HG02610 (cell line): ENCODE data around the gene DSG4.

Experiments
- ATAC-seq: cut with Tn5 transposase; IDR thresholded peaks from one replicate; pipeline ENCODE4 v1.9.1; 2021; ENCODE audit warnings: mild to moderate bottlenecking, moderate library complexity; ENCODE audit not compliant: unreplicated experiment

DSG4 gene

GRCh38 chr18:31446854-31447253 is 70.3 kb downstream of the DSG4 start:
- no peak for ATAC-seq

- no peak for ATAC-seq
Observed at GRCh38 chr18:31447530-31448191, 71.1 kb downstream of the DSG4 start, which contains the start of gene DSG3. DSG3 (plus strand) TSS chr18:31447741; CDS start chr18:31447878, 137 bp downstream.

DNA sequence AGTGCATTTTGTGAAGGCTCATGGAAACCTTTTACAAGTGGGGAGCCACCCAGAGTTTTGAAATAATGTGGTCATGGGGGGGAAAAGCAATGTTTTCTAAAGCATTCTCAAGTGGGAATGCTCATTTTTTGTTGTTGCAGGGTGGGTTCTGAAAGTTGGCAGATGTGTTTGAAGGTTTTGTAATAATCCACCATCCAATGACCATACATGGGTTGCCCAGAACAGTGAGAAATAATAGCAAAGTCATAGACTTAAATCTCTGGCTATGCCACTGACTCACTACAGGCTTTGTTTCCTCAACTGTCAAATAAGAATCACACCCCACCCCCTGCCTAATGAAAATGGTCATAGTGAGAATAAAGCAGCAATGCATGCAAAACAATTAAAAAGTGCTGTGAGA is 73.8 kb downstream of the DSG4 start:
- ATAC-seq = no peak

DNA sequence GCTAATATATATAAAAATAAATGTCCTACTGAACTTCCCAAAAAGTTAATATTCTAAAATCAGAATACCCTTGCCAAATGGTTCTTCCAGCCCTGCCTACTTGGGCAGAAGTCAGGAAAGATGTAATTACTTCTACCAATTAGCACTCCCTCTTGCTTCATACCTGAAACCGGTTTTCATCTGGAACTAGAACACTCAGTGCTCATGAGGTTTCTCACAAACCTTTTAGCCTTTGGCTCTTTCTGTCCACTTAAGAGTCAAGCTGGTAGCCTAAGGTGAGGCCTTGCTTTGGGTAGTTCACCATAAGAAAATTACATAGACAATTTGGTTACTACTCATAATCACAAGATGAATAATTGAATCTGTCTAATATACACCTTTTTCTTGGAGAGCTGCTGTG is 75.0 kb downstream of the DSG4 start:
- no peak for ATAC-seq

DNA sequence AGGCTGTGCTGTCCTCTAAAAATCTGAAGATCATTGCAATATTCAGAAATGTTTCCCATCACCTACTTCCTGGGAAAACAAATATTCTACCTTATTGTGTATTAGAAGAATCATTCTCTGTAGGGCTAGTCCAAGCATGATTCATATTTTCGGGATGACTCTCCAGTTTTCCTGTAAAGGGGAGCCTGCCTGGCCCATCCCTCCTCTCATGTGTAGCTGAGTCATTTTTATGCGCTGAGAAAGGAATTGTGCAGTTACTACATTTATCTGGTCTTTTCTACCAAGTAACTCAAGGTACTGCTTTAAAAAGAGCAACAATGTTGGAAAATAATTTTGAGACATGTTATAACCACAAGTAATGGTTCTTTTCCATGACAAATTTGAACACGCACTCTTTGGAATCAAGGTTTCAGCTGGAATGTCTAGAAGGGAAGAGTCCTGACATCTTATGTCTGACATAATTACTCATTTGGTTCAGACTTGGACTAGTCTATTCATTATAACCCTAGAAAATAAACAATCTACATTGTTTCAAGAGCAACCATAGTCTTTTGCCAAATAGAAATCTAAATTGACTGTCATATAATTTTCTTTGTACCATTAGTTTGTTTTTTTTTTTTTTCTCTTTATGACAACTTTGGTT is 77.6 kb downstream of the DSG4 start:
- ATAC-seq = no peak
